GM23248 (cell line): ENCODE measurements around the gene MINDY4. TPM values are rescaled to one million over a fixed set of nuclear protein-coding genes. Genes with fewer than 3 reads are reported as not detected.

ENCODE experiments used
- DNase-seq: peaks from one replicate; pipeline ENCODE4 v3.0.0-alpha.2; 2015
- H2AFZ ChIP-seq: fragments of 200-600 bp; sonication (generic); 2 replicates; pipeline ENCODE4 v1.6.1; 2016; ENCODE audit warnings: antibody characterized with exemption
- H3F3A ChIP-seq: fragments of 200-600 bp; sonication (generic); 2 replicates; pipeline ENCODE4 v1.6.1; 2016; ENCODE audit warnings: mild to moderate bottlenecking, antibody characterized with exemption, mixed run types; ENCODE audit not compliant: insufficient read depth
- H3K27ac ChIP-seq: fragments of 200-600 bp; sonication (generic); 2 replicates; pipeline ENCODE4 v1.5.1; 2016; ENCODE audit warnings: mild to moderate bottlenecking
- H3K27me3 ChIP-seq: fragments of 200-600 bp; sonication (generic); replicated peaks from 2 replicates; pipeline ENCODE4 v1.6.1; 2016; ENCODE audit warnings: mild to moderate bottlenecking; ENCODE audit not compliant: insufficient read depth
- H3K36me3 ChIP-seq: fragments of 200-600 bp; sonication (generic); 2 replicates; pipeline ENCODE4 v1.6.1; 2016; ENCODE audit warnings: low read depth, mild to moderate bottlenecking
- H3K4me1 ChIP-seq: fragments of 200-600 bp; sonication (generic); 2 replicates; pipeline ENCODE4 v1.6.1; 2016; ENCODE audit warnings: mild to moderate bottlenecking; ENCODE audit not compliant: insufficient read depth
- H3K4me2 ChIP-seq: fragments of 200-600 bp; sonication (generic); one replicate; pipeline ENCODE4 v1.6.1; 2016; ENCODE audit warnings: mild to moderate bottlenecking; ENCODE audit not compliant: unreplicated experiment
- H3K4me3 ChIP-seq: fragments of 200-600 bp; sonication (generic); 2 replicates; pipeline ENCODE4 v1.5.1; 2016; ENCODE audit warnings: mild to moderate bottlenecking
- H3K79me2 ChIP-seq: fragments of 200-600 bp; sonication (generic); 2 replicates; pipeline ENCODE4 v1.6.1; 2016; ENCODE audit warnings: mild to moderate bottlenecking; ENCODE audit not compliant: insufficient read depth
- H3K9ac ChIP-seq: fragments of 200-600 bp; sonication (generic); 2 replicates; pipeline ENCODE4 v1.6.1; 2016; ENCODE audit warnings: mild to moderate bottlenecking
- H3K9me2 ChIP-seq: fragments of 200-600 bp; sonication (generic); 2 replicates; pipeline ENCODE4 v1.6.1; 2016; ENCODE audit warnings: mixed run types, mild to moderate bottlenecking, moderate library complexity; ENCODE audit not compliant: insufficient read depth
- H3K9me3 ChIP-seq: fragments of 200-600 bp; sonication (generic); one replicate; pipeline ENCODE4 v1.6.1; 2017; ENCODE audit warnings: low read depth
- H4K20me1 ChIP-seq: fragments of 200-600 bp; sonication (generic); 2 replicates; pipeline ENCODE4 v1.6.0; 2016; ENCODE audit not compliant: insufficient read depth
- EZH2 ChIP-seq: fragments of 200-600 bp; sonication (generic); IDR thresholded peaks from 2 replicates; pipeline ENCODE4 v1.6.1; 2018; ENCODE audit warnings: antibody characterized with exemption, mild to moderate bottlenecking; ENCODE audit not compliant: insufficient read depth, poor library complexity, severe bottlenecking
- EZH2phosphoT487 ChIP-seq: fragments of 200-600 bp; sonication (generic); IDR thresholded peaks from 2 replicates; pipeline ENCODE4 v1.6.1; 2018; ENCODE audit warnings: antibody characterized with exemption, moderate library complexity, mild to moderate bottlenecking, low read depth; ENCODE audit not compliant: insufficient read depth
- WGBS, 2 experiments: methylation state at CpG; one replicate each; pipeline ENCODE4 v1.1.6; 2015 to 2017; ENCODE audit warnings: low lambda C conversion rate in 2 of 2, low coverage in 1 of 2; ENCODE audit errors: missing lambda C conversion rate in 2 of 2; 5-methylcytosine and 5-hydroxymethylcytosine counted together
- in situ Hi-C: fragments of 300-500 bp; cut with MboI; formaldehyde crosslinking; loops from 2 replicates; pipeline ENCODE4 v1.15.0; 2020
- polyA plus RNA-seq: library from polyadenylated mRNA; unstranded; fragments of >200 nt; fragmentation: Nextera tagmentation; extraction: Ambion mirVana; gene quantifications from 2 replicates; pipeline ENCODE4 v1.2.1, GENCODE V29; 2016
- total RNA-seq: library from RNA; depleted of rRNA; stranded (reverse); fragments of >200 nt; shearing (Covaris generic); gene quantifications from 2 replicates; pipeline ENCODE4 v1.2.3, GENCODE V29; 2014

Gene MINDY4
- total and polyA plus RNA-seq, 2 experiments from 2014 or later: 2.5 to 3.5 TPM

GRCh38 chr7:30790356-30790755 is 19.1 kb downstream of the MINDY4 start:
- peaks cover 23% of the 10 kb centered on the region for H3F3A ChIP-seq
- no peak overlapping the region for H2AFZ ChIP-seq
- H3K9ac ChIP-seq: no peak overlapping the region
- peak overlapping the region; percentile 52 for H3K4me2 ChIP-seq
- H3K27ac ChIP-seq: no peak overlapping the region
- H4K20me1 ChIP-seq: no peaks in the 10 kb centered on the region
- TF ChIP-seq EZH2phosphoT487 (no peak), EZH2 (no peak)
- no peaks in the 10 kb centered on the region for H3K9me2 ChIP-seq
- 87 to 92% methylated on average over 4 of the region's 4 CpGs for WGBS, 2 experiments
- no peak for DNase-seq
- no peaks in the 10 kb centered on the region for H3K27me3 ChIP-seq
- no peaks in the 10 kb centered on the region for H3K36me3 ChIP-seq
- in situ Hi-C loops: no loop called here
- no peaks in the 10 kb centered on the region for H3K9me3 ChIP-seq
- H3K4me3 ChIP-seq: no peak overlapping the region
- H3K4me1 ChIP-seq: peaks cover 22% of the 10 kb centered on the region
- H3K79me2 ChIP-seq: no peaks in the 10 kb centered on the region

GRCh38 chr7:30791114-30791513 is 19.9 kb downstream of the MINDY4 start:
- in situ Hi-C loops: no loop called here
- H3K79me2 ChIP-seq: no peaks in the 10 kb centered on the region
- H3K36me3 ChIP-seq: no peaks in the 10 kb centered on the region
- H3K9me3 ChIP-seq: no peaks in the 10 kb centered on the region
- H4K20me1 ChIP-seq: no peaks in the 10 kb centered on the region
- WGBS, 2 experiments: 75 to 82% methylated on average over 10 of the region's 10 CpGs
- H2AFZ ChIP-seq: no peak overlapping the region
- H3K27me3 ChIP-seq: no peaks in the 10 kb centered on the region
- H3K4me1 ChIP-seq: peaks cover 29% of the 10 kb centered on the region
- no peak for TF ChIP-seq EZH2phosphoT487
- TF ChIP-seq EZH2: no peak
- H3K9ac ChIP-seq: no peak overlapping the region
- peaks cover 25% of the 10 kb centered on the region for H3F3A ChIP-seq
- H3K9me2 ChIP-seq: no peaks in the 10 kb centered on the region
- H3K27ac ChIP-seq: no peak overlapping the region
- H3K4me3 ChIP-seq: no peak overlapping the region
- no peak for DNase-seq
- H3K4me2 ChIP-seq: no peak overlapping the region

- no peaks in the 10 kb centered on the region for H3K27me3 ChIP-seq
- peaks cover 26% of the 10 kb centered on the region for H3F3A ChIP-seq
- no peaks in the 10 kb centered on the region for H3K9me2 ChIP-seq
- peak; percentile 22 for DNase-seq
- no peaks in the 10 kb centered on the region for H3K79me2 ChIP-seq
- H2AFZ ChIP-seq: no peak overlapping the region
- no peaks in the 10 kb centered on the region for H4K20me1 ChIP-seq
- in situ Hi-C loops: loop anchor here (5.0 kb wide), 1 partner anchor 48 kb away; no protein-coding TSS in a partner anchor
- H3K4me1 ChIP-seq: peaks cover 43% of the 10 kb centered on the region
- H3K4me3 ChIP-seq: no peak overlapping the region
- H3K27ac ChIP-seq: no peak overlapping the region
- no peak for TF ChIP-seq EZH2phosphoT487
- TF ChIP-seq EZH2: no peak
- H3K36me3 ChIP-seq: no peaks in the 10 kb centered on the region
- WGBS, 2 experiments: 79 to 85% methylated on average over 2 of the region's 2 CpGs
- H3K4me2 ChIP-seq: no peak overlapping the region
- H3K9ac ChIP-seq: no peak overlapping the region
- no peaks in the 10 kb centered on the region for H3K9me3 ChIP-seq
These were observed 24.1 kb downstream of the MINDY4 start for GRCh38 chr7:30795161-30795948.

- in situ Hi-C loops: loop anchor here (5.0 kb wide), 1 partner anchor 49 kb away; no protein-coding TSS in a partner anchor
- Histone ChIP-seq H3K9ac (no peak overlapping the region), H3K4me2 (peak overlapping the region; percentile 30)
These were observed 25.1 kb downstream of the MINDY4 start for GRCh38 chr7:30796105-30796869.

More at GRCh38 chr7:30796105-30796869, 25.1 kb downstream of the MINDY4 start:
- H3F3A ChIP-seq: peaks cover 34% of the 10 kb centered on the region
- H3K36me3 ChIP-seq: no peaks in the 10 kb centered on the region
- no peak overlapping the region for H2AFZ ChIP-seq
- no peak overlapping the region for H3K4me3 ChIP-seq
- WGBS, 2 experiments: 2 to 3% methylated on average over 1 of the region's 1 CpG
- no peaks in the 10 kb centered on the region for H3K27me3 ChIP-seq
- no peaks in the 10 kb centered on the region for H3K9me3 ChIP-seq
- H3K27ac ChIP-seq: no peak overlapping the region
- no peaks in the 10 kb centered on the region for H3K9me2 ChIP-seq
- DNase-seq: peak; percentile 61
- no peak for TF ChIP-seq EZH2
- TF ChIP-seq EZH2phosphoT487: no peak
- H3K79me2 ChIP-seq: no peaks in the 10 kb centered on the region
- peaks cover 49% of the 10 kb centered on the region for H3K4me1 ChIP-seq
- H4K20me1 ChIP-seq: no peaks in the 10 kb centered on the region
